Right renal cortex interstitium (tissue), 3 donors: ENCODE results near the gene VAC14. TPM values are rescaled to one million over a fixed set of nuclear protein-coding genes. Genes with fewer than 3 reads are reported as not detected.
"Not testable (repeated sequence)": the region's sequence is repeated elsewhere in the genome, so short reads cannot be mapped to it uniquely, and the experiment has no call there.

Experiments used
- DNase-seq, 3 donors: peaks; one replicate each; pipeline ENCODE4 v3.0.0-alpha.2; 2013; ENCODE audit warnings: low read depth in 3 of 3, low spot score in 2 of 3
- polyA plus RNA-seq, 3 donors: library from polyadenylated mRNA; unstranded; fragments of 120-200 nt; gene quantifications; one replicate each; pipeline ENCODE4 v1.2.1, GENCODE V29; 2013; ENCODE audit not compliant: insufficient read length in 3 of 3

The VAC14 gene
- polyA plus RNA-seq, result 10 to 100 TPM; 36.1 to 40.2 (median 38.2) TPM

DNA sequence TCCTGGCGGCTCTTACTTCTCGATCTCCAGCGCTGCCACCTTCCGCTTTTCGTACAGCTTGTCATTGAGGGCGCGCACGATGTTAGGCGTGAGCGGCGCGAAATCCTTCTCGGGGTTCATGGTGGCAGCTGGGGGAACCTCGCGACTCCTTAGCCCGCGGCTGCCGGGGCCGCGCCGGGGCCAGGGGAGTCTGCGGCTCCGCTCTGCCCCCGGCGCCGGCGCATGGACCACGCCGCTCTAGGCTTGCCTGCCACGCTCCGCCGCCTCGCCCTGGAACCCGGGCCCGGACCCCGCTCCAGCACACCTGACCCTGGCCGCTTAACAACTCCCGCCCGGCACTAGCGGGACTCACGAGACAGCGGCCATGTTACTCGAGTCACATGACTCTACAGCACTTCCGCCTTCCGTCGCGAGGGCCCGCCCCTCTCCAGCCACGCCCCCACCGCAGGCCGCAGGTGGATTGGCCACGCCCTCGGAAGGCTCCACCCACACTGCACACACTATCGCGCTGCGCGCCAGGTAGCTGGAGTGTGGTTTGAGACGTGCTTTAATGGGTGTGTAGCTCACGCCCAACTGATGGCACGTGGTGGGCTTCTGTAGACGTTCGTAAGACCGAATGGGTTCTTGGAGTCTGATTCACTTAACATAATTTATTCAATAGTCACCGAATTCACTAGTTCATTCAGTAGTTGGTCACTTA, at the start of gene VAC14:
VAC14 (minus strand) TSS at position 378 of the 700 bp plus-strand sequence; CDS start at position 120, 258 bp downstream.
- DNase-seq, result peak; percentile 67 to 77 (median 77)

DNA sequence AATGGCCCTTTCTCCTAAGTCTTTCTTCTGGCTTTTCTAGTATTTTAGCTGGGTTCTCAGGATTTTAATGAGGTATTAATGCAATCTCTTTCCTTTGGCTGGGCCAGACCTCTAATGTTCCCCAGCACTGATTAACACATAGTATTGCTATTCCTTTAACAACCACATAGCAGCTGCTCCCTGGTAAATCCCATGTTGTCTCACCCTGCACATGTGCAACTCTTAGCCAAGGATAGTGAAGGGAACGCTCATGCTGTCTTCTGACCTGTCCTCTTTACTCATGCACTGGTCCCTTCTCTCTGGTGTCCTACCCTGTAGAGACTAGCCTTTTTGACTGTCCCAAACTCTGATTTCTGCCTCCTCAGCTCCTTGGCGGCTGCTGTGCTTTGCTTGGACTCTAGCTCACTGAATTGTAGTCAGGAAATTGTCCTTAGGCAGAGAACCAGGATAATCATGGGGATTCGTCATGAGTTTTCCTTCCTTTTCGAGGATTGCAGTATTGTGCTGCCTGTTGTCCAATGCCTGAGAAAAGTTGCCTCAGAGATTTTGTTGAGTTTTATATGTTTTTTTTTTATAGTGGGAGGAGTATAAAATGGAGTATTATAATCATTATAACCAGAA, 22.6 kb upstream of the VAC14 start:
- not testable (repeated sequence) for DNase-seq

DNA sequence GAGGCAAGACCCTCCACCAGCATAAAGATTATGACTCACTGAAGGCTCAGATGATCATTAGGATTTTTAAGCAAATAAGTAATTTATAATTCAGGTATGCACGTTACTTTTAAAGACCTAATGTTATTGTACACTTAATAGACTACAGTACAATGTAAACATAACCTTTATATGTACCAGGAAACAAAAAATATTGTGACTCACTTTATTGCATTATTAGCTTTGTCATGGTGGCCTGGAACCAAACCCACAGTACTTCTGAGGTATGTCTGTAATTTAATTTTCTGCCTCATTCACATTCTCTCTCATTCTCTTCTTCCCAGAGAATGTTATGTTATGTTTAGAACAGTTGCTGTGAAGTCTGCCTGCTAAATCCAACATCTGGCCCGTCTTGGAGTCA, 21.8 kb upstream of the VAC14 start:
- DNase-seq, result not testable (repeated sequence)

DNA sequence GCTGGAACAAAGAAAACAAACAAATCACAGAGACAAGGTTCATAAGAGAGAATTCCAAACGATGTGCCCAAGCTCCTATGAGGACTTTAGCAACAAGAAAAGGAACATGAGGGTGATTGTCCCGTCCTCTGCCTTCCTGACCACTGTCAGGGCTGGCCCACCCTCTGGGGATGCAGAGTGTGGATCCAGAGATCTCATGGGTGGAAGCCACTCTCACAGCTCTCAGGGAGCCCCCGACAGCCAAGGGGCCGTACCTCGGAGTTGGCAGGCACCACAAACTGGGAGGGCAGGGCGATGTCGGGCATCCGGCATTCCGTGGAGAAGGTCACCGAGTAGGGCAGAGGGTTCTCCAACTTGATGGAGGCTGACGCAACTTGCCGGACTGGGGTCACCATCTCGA, 17.1 kb upstream of the VAC14 start:
- not testable (repeated sequence) for DNase-seq

DNA sequence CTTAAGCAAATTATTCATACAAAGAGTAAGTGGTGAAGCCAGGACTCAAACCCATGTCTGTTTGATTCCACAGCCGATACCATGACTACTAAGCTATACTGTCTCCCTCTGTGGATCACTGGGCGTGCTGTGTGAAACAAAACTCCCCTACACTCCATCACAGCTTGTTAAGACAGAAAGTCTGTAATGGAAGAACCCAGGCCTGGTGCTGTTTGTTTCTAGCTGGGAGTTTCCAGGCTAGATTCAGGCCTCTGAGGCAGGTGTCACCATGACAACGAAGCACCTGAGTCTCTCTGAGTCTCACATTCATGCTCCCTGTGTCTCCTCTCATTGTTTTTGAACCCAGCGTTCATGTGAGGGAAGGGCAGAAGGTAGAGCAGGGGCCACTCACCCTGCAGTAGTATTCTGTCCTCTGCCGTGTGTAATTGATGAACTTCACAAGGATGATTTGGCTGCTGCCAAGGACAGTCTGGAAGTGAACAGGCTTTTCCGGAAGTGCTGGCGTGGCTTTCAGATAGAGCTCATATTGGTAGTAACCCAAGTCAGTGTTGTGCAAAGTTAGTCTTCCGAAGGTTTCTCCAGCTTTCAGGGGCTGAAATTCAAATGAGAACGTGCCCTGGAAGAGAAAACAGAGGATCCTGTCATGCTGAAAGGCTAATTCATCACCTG, 8.6 kb upstream of the VAC14 start:
- no peak for DNase-seq

DNA sequence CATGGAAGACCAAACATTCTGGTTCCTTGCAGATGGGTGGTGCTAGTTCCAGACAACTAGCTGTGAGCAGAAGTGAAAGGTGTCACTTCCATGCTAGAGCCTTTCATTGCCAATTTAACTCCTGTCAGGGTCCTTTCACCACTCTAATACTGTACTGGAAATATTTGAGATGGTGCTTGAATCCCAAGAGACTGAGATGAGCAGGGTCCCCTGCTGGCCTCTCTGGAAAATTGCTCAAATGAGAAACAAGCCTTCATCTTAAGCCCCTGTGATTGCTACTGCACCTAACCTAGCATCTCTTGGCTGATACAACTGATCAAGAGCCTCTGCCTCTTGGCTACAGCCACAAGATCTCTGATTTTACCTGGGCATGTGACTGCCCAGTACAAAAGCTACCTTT, 7.4 kb upstream of the VAC14 start:
- DNase-seq, result no peak

DNA sequence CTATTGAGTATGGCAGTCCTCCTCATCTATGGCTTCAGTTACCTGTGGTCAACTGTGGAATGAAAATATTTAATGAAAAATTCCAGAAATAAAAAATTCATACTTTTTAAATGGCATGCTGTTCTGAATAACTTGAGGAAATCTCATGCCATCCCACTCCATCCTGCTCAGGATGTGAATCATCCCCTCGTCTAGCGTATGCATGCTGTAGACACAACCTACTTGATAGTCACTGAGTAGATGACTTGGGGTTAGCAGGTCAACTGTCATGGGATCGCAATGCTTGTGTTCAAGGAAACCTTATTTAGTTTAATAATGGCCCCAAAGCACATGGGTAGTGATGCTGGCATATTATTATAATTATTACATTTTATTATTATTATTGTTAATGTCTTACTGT, 4.8 kb upstream of the VAC14 start:
- DNase-seq, result no peak

DNA sequence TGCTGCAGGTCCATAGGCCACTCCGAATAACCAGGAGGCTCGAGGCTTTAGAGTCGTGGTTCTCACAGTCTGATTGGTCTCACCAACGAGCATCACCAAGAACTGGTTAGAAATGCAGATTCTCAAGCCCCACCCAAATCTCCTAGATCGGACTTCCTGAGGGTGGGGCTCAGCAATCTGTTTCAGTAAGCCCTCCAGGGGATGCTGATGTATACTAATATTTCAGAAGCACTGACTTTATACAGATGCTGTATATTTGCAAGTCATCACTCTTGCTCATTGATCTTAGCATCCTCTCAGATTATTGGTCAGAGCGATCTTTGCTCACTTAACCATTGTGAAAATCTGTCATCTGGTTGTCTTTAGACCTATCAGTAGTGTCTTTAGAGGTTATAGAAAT, 4.4 kb upstream of the VAC14 start:
- no peak for DNase-seq

DNA sequence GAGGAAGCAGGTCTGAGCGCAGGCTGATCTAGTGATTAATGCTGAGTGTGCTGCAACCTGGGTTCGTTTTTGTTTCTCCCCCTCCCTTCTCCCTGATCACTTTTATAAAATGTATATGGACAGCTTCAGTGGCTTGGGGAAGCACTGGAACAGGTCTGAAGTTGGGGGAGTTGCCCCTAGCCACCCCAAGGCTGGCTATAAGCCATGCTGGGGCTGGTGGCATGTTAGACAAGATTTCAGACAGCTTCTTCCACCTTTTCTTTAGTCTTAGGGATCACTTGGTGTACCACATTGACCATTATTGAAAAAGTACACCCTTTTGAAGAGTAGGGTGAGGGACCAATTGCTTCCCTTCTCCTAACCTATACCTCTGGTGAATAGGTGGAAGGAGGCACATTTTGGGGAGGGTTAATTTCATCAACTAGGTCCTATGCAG, 3.8 kb upstream of the VAC14 start:
- DNase-seq, result no peak

DNA sequence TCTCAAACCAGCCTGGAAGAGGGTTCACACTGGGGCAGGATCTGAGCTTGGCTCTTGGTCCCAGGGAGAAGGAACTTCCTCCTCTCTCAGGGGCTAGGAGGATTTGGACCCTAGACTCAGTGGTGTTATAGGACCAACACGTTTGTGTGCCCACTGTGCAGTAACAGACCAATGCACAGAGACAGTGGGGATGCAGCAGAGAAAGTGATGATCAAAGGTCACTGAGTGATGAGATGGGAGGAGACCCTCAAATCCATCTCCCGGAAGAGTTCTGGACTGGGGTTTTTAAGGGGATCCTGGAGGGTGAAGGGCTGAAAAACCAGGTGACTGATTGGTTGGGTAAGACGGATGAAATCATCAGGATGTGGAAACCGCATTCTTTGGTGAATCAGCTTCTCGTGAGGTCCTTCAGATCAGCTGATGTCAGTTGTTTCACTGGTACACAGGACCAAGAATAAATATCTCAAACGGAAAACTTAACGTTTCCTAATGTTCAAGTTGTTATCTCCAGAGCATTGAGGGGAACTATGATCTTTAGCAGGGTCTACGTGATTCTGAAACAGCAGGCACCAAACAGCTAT, 3.3 kb upstream of the VAC14 start:
- DNase-seq, result no peak

DNA sequence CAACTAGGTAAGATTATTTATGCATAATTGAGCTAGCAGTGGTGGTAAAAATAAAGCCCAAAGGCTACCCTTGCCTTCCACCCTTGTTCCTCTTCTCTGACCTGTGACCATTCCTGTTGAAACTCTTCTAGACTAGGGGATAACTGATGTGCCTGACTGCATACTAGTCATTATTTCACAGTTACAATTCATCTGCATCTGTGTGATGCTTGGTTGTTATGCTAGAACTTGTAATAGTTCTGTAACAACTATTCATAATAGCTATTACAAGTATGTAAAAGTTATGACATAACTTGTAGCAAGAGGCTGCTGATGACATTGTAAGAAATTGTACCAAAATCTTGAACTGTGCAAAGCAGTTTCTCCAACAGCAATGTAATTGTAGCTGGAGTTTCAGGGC, 2.4 kb upstream of the VAC14 start:
- no peak for DNase-seq

DNA sequence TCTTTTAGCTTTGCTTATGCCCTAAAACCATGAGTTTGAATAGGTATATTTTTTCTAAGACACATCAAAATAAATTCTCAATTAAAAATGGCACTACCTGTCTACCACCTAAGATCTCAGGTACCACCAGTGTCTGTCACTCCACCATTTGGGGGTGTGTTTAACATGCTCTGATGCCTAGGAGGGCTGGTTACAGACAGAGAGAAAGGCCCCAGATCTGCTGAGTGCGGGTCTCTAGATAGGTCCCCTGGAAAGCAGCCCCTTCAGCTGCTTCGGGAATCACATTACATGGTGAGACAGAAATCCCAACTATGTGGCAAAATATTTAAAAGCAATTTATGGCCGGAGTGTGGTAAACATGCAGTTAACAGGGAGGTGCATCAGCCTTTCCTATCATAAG, 653 bp upstream of the VAC14 start:
- no peak for DNase-seq

DNA sequence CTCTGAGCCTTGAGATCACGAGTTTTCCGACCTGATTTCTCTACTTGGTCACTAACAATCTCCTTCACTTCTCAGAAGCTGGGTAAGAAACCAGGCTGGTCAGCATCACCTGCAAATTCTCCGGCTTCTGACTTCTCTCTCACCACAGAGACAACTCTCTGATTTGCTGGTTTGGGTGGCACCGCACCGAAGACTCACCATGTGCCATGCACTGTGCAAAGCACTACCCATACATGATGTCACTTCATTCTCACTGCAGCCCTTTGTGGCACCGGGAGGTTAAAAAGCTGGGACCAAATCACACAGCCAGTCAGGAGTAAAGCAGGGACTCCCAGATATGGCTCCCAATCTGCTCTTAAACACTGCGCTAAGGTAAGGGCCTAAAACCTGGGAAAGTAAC, 647 bp downstream of the VAC14 start:
- no peak for DNase-seq

DNA sequence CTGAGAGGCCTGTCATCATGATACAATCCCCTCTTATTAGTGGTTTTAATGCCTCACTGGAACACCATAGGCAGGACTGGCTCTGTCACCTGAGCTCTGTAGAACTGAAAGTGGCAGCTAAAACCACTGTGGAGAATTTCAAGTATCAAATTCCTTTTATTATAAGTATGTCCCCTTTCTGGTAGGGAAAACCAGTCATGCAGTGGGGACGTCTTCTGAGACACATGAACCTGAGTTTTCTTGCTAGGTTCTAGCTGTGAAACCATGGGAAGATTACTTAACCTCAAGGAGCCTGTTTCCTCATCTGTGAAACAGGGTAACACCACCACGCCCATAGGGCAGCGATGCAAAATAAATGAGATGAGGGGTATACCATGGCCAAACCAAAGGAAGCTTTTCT, 4.7 kb downstream of the VAC14 start:
- DNase-seq, result no peak

DNA sequence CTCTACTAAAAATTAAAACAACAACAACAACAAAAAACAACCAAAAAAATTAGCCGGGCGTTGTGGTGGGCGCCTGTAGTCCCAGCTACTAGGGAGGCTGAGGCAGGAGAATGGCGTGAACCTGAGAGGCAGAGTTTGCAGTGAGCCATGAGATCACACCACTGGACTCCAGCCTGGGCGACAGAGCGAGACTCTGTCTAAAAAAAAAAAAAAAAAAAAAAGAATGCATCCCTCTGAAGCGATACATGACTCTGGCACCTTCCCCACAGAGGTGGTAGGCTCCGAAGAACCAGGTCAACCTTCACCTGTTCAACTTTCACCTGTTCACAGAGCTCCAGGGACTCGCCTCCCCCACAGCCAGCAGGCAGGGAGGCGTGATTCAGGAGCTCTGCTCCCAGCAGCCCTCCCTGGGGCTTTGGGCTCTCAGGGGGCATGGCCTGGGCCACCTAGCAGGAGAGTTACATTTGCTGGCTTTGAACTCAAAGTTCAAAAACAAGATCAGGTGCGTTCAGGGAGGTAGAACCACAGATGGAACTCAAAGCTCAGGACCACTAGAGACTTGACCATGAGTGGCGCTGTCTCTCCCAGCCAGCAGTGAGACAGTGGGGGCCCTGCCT, 5.6 kb downstream of the VAC14 start:
- no peak for DNase-seq

DNA sequence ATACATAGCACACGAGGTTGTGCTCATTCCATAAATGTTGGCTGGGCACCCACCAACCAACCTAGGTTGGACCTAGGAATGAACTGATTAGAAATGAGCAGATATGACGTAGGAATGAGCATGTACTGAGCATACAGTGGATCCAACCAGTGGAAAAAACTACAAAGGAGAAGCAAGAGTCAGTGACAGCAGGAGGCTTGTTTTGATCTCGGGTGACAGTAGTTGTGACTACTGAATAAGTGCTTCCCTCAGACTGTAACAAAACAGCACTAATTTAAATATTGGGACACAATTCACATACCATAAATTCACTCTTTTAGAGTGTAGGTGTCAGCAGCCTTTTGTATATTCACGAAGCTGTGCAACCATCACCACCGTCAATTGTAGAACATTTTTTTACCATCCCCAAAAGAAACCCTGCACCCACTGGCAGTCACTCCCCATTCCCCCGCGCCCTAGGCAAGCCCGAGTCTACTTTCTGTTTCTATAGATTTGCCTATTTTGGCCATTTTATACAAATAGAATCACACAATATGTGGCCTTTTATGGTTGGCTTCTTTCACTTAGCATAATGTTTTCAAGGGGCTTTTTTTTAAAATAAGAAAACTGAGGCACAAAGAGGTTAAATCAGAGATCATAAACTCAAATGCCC, 7.0 kb downstream of the VAC14 start:
- no peak for DNase-seq

DNA sequence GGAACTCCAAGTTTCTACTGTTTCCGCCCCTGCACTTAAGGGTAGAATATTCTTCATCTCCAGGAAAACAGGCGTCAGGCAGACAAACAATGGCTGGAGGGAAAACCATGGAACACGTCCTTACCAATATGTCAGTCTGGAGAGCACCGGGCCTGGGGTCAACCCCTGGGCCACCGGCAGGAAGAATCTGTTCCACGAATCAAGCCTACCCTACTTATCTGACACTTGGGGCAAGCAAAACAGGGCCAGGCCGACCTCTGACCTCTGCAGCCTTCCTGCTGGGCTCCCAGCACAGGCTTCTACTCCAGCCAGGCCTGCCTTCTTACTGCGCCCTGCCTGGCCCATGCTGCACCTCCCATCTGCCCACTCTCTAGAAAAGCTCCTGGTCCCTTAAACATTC, 10.1 kb downstream of the VAC14 start:
- DNase-seq, result no peak

DNA sequence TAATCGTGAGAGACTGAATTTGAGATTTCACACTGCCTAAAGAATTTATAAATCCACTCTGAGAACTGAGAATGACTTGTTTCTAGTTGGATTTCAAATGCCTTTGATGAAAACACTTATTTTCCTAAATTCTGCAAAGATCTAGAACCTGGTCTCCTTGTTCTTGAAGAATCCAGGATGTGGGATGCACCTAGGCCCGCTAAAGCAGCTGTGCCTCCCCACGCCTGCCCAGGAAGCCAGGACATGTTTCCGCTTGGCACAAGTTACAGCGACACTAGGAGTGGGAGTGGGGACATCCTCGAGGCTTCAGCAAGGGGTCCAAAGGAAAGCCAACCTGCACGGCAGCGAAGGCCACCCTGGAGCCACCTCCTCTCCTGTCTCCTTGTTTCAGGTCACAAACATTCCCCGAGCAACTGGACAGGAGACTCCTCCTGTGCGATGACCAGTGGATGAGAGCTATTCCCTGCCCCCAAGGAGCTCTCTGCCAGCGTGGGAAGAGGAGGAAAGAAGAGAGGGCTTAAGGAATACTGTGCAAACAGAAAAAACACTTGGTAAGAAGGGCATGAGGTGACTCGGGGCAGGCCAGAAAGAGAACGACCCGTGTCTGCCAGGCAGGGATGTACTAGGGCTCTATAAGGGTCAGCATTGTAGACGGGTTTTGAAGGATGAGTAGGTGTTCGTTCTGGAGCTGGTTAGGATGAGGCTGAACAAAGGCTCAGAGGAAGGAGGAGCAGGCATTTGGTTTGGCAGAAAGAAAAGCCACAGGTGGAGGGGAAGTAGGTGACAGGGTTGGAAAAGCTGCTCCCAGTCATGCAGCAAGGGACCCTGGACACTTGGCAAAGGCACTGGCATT, 11.1 kb downstream of the VAC14 start:
- DNase-seq, result no peak

DNA sequence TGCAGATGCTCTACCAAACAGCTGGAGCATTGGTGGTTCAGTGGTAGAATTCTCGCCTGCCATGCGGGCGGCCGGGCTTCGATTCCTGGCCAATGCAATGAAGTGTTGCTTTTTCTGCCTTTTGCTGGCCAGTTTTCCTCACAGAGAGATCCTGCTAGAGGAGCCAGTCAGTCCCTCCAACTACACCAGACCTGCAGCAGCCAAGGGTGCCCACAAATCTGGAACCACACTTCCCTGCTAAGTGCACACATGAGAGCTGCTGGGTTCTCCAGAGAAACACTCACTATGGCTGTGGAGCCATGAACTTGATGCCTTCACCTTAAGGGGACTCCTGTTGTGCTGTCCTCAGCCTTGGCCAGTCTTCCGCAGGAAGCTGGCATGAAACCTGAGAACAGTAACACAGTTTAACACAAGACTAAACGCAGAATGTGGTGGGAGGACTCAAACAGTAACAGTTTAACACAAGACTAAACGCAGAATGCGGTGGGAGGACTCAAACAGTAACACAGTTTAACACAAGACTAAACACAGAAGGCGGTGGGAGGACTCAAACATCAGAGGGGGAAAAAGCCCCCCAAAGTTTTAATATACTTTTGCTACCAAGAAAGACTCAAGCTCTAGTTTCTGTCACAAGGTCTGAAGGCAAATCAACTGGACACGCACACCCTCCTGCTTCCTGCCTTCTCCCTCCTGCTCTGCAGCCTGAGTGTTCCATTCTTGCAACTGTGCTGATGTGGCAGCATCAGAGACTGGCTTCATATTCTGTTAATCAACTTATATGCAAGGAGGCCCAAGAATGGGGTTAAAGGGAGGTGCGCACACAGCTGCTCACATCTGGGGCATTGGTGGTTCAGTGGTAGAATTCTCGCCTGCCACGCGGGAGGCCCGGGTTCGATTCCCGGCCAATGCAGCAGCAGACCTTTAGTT, 12.0 kb downstream of the VAC14 start:
- DNase-seq, result peak in 2 of 3 donors; percentile 54 to 66
